Naive thymus-derived CD8-positive, alpha-beta T cell (primary cell): ENCODE data around the gene SCLT1. TPM values are rescaled to one million over a fixed set of nuclear protein-coding genes. Genes with fewer than 3 reads are reported as not detected.
"Not testable (repeated sequence)": the region's sequence is repeated elsewhere in the genome, so short reads cannot be mapped to it uniquely, and the experiment has no call there.

ENCODE experiments used
- ATAC-seq, 2 donors: fragments of 150-1000 bp; cut with Tn5 transposase in 1 of 2; sonication (Bioruptor Pico), chemical (Tn5 transposase) in 1 of 2; 1 replicate in 1 of 2; 2 replicates in 1 of 2; pipeline ENCODE4 v1.10.0; 2021; ENCODE audit warnings: mild to moderate bottlenecking in 2 of 2, moderate library complexity in 2 of 2
- POLR2A ChIA-PET: fragments of 350-600 bp; sonication (Branson Sonifier 250); formaldehyde crosslinking; loops from one replicate; lab custom pipeline; 2021; ENCODE audit warnings: antibody characterized with exemption; lab: Charles Lee
- DNase-seq, 10 donors: peaks; one replicate each; pipeline versions ENCODE4 v3.0.0 to v3.0.0-alpha.2; 2020 to 2022
- H3K27ac Mint-ChIP-seq, 10 donors: one replicate each; pipeline ENCODE4 v1.8.0; 2020 to 2022; ENCODE audit warnings: mild to moderate bottlenecking in 10 of 10, mixed read lengths in 10 of 10, moderate library complexity in 4 of 10, inconsistent platforms in 1 of 10
- H3K27me3 Mint-ChIP-seq, 5 donors: one replicate each; pipeline ENCODE4 v1.8.0; 2021 to 2022; ENCODE audit warnings: mixed read lengths in 5 of 5
- H3K36me3 Mint-ChIP-seq, 3 donors: one replicate each; pipeline ENCODE4 v1.8.0; 2020 to 2022; ENCODE audit warnings: mixed read lengths in 3 of 3, mild to moderate bottlenecking in 2 of 3, inconsistent platforms in 1 of 3
- H3K4me1 Mint-ChIP-seq, 4 donors: one replicate each; pipeline ENCODE4 v1.8.0; 2021 to 2022; ENCODE audit warnings: mixed read lengths in 4 of 4
- H3K4me3 Mint-ChIP-seq, 10 donors: one replicate each; pipeline ENCODE4 v1.8.0; 2020 to 2022; ENCODE audit warnings: mild to moderate bottlenecking in 10 of 10, mixed read lengths in 10 of 10, moderate library complexity in 6 of 10, inconsistent platforms in 1 of 10
- H3K9me3 Mint-ChIP-seq, 9 donors: one replicate each; pipeline ENCODE4 v1.8.0; 2020 to 2022; ENCODE audit warnings: mixed read lengths in 9 of 9, mild to moderate bottlenecking in 3 of 9, inconsistent platforms in 1 of 9, moderate library complexity in 1 of 9
- polyA plus RNA-seq, 3 donors: library from polyadenylated mRNA; unstranded; fragments of 300-500 nt; fragmentation: Illumina TruSeq; gene quantifications; one replicate each; pipeline ENCODE4 v1.2.3, GENCODE V29; 2021
- total RNA-seq, 8 experiments: library from RNA in 2 of 8; stranded (reverse) in 2 of 8; gene quantifications; one replicate each; pipeline ENCODE4 v1.2.3 and lab custom pipeline; 2021 to 2026

Gene SCLT1
- total RNA-seq (10 to 100 TPM; 20.7 to 22.1 TPM), polyA plus RNA-seq (1 to 10 TPM; 5.3 to 7.2 (median 6.2) TPM), total RNA-seq (lab: John Stamatoyannopoulos, UW) (25.9 to 55.1 (median 37.9) reads per million in 6 experiments)

DNA sequence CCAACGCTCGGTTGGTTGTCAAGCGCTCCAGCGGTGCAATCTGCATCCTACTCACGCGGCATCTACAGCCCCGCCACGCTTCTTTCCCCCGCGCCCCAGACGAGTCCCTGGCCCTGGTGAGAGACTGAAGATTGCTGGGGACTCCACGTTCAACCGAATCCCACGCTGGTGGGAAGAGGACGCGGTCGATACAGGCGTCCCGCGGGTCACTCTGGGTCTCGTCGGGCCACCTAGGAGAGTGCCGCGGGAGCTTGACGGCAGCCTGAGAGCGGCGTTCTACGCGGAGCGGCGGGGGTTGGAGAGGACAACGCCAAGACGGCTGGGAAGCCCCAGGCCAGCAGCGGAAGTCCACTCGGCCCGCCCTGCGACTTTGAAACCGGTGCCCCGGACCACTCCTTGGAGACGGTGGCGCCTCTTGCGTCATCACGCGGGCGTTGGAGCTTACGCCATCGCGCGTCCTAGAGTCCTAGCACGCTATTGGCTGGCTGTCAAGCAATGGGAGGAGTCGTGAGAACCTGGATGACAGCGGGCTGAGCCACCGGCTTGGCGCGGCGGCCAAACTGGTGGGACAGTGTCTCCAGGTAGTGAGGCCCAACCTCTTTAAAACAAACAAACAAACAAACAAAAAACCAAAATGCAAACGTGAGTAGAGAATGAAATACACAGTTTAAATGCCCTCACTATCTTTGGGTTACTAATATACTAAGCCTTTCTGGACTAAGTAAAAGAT lies at the start of gene SCLT1:
Gene SCLT1, minus strand, starts transcription at position 349 of the 730 bp plus-strand sequence. CDS start 436 bp downstream, outside the sequence.
- POLR2A ChIA-PET = interaction anchor here (0.8 to 1.1 kb wide), 2 partner anchors 1032 kb away, joined by 3 read pairs; partner anchors contain the start of gene LARP1B
- no peaks in the 10 kb centered on the region for H3K36me3 Mint-ChIP-seq
- ATAC-seq = peak; percentile 90 to 92
- peak; percentile 86 to 97 (median 95) for DNase-seq
- peak within 1 kb of the TSS in 4 of 10 donors; percentile 25 to 64 (median 32) for H3K4me3 Mint-ChIP-seq
- H3K27me3 Mint-ChIP-seq = no peaks in the 10 kb centered on the region
- H3K27ac Mint-ChIP-seq = peak within 1 kb of the TSS in 4 of 10 donors; percentile 7 to 75 (median 42)
- H3K9me3 Mint-ChIP-seq = no peaks in the 10 kb centered on the region
- peaks cover 19 to 55% (median 32%) of the 10 kb centered on the region in 4 donors for H3K4me1 Mint-ChIP-seq

DNA sequence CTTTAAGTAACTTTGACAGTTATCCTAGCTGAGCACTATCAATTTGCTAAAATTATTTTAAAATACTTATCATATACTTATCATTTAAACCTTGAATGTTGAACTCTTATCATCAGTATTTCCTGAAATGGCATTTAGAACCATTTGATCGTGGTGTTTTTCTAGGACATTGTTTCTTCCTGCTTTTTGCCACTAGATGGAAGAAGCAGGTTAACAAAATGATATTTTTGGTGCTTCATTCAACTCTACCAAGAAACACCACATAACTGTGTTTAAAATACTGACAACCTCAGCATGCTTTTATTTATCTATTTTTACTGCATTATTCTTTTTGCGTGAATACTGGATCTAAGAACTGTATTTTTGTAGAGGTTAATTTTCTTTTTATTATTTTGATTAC lies 47.2 kb upstream of the SCLT1 start:
- DNase-seq (no peak), ATAC-seq (no peak)
- no peaks in the 10 kb centered on the region for H3K9me3 Mint-ChIP-seq
- H3K36me3 Mint-ChIP-seq = no peaks in the 10 kb centered on the region
- H3K27ac Mint-ChIP-seq = no peak overlapping the region
- H3K27me3 Mint-ChIP-seq = peaks cover 0 to 9% (median 7%) of the 10 kb centered on the region in 5 donors
- POLR2A ChIA-PET = no interaction called here
- no peaks in the 10 kb centered on the region for H3K4me1 Mint-ChIP-seq
- no peak overlapping the region for H3K4me3 Mint-ChIP-seq

DNA sequence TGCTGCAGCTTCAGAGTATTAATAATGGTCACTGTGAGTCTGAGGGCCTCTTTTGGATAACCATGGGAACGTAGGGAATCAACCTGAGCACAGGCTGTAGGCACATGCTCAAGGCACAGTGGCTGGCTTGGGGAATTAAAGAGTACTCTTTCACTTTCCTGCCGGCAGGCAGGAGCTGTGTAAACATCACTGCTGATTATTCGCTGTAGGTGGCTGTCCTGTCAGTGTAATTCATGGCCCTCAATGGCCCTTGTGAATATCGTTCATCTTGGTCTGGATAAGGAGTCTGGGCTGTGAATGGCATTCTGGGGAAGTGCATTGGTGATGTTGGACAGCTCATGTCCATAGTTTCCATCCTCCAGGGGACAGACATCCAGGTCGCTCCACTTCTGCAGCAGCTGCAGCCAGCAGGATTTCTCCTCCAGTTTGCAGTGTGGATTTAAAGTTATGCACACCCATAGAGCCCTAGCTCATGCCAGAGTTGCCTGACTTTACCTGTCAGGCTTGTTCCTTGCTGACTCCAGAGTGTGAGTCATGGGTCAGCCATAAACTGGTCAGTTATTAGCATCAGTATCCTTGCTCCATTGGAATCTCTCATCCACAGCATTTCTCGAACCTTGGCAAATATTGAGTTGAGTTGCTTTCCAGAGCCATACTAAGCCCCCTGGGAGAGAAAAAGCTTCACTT lies 45.6 kb upstream of the SCLT1 start:
- DNase-seq = no peak
- no peaks in the 10 kb centered on the region for H3K4me1 Mint-ChIP-seq
- ATAC-seq = no peak
- POLR2A ChIA-PET = no interaction called here
- H3K27me3 Mint-ChIP-seq = peaks cover 0 to 11% (median 1%) of the 10 kb centered on the region in 5 donors
- H3K36me3 Mint-ChIP-seq = no peaks in the 10 kb centered on the region
- H3K4me3 Mint-ChIP-seq = no peak overlapping the region
- no peaks in the 10 kb centered on the region for H3K9me3 Mint-ChIP-seq
- peak overlapping the region in 1 of 10 donors; percentile 61 for H3K27ac Mint-ChIP-seq

DNA sequence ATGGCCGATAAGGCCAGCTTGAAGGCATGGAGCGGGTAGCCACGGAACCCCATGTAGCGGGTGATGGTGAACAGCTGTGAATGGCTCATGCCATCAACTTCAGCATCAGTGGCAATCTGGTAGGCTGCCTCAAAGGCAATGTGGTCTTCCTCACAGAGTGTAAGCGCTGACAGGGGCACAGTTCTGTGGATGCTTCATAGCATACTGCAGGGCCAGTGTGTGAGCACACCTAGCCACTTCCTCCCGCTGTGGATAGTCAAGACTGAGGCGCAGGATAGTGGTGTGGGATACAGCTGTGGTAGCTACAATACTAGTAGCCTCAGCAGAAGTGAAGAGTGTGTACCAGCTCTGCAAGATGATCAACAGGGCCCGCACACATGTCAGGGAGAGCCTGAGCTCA lies 43.1 kb upstream of the SCLT1 start:
- H3K4me3 Mint-ChIP-seq = no peak overlapping the region
- H3K36me3 Mint-ChIP-seq = peaks cover 0 to 4% (median 2%) of the 10 kb centered on the region in 3 donors
- ATAC-seq (peak in 1 of 2 donors; percentile 16), DNase-seq (no peak)
- H3K27me3 Mint-ChIP-seq = peaks cover 0 to 8% (median 1%) of the 10 kb centered on the region in 5 donors
- H3K9me3 Mint-ChIP-seq = peaks cover 0 to 5% (median 3%) of the 10 kb centered on the region in 9 donors
- POLR2A ChIA-PET = no interaction called here
- no peaks in the 10 kb centered on the region for H3K4me1 Mint-ChIP-seq
- H3K27ac Mint-ChIP-seq = no peak overlapping the region

DNA sequence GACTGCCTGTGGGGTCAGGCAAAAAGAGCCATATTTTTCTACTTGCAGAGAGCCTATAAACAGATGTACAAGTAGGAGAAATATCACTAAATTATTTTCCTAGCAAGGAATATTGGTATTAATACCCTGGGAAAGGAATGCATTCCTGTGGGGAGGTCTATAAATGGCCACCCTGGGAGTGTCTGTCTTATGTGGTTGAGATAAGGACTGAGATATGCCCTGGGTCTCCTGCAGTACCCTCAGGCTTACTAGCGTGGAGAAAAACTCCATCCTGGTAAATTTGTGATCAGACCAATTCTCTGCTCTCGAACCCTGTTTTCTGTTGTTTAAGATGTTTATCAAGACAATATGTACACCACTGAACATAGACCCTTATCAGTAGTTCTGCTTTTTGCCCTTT lies 38.0 kb upstream of the SCLT1 start:
- POLR2A ChIA-PET = no interaction called here
- ATAC-seq (no peak), DNase-seq (no peak)
- Mint-ChIP-seq H3K36me3 (peaks cover 0 to 11% (median 4%) of the 10 kb centered on the region in 3 donors), H3K4me3 (no peak overlapping the region), H3K9me3 (peaks cover 0 to 14% (median 3%) of the 10 kb centered on the region in 9 donors), H3K4me1 (no peaks in the 10 kb centered on the region), H3K27me3 (peaks cover 0 to 8% (median 0%) of the 10 kb centered on the region in 5 donors), H3K27ac (no peak overlapping the region)

DNA sequence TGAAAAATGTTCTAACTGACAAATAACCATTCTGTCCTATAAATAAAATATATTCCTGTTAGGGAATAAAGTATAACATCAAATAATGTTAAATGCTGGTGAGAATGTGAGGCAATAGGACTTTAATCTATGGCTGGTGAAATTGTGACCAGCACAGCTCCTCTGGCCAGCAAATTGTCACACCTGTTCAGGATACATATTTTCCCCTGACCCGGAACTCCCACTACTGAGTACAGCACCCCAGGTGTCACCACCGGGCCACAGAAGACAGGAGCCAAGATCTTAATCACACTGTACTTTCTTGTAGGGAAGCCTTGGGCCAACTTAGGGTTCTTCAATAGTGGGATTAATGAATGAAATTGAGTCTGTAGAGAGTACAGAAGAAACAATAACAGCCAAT lies 35.8 kb upstream of the SCLT1 start:
- H3K4me3 Mint-ChIP-seq = no peak overlapping the region
- no peak for DNase-seq
- H3K36me3 Mint-ChIP-seq = peaks cover 5 to 15% (median 11%) of the 10 kb centered on the region in 3 donors
- H3K27me3 Mint-ChIP-seq = no peaks in the 10 kb centered on the region
- H3K9me3 Mint-ChIP-seq = peaks cover 0 to 17% (median 8%) of the 10 kb centered on the region in 9 donors
- H3K4me1 Mint-ChIP-seq = no peaks in the 10 kb centered on the region
- no peak for ATAC-seq
- no peak overlapping the region for H3K27ac Mint-ChIP-seq
- POLR2A ChIA-PET = no interaction called here

DNA sequence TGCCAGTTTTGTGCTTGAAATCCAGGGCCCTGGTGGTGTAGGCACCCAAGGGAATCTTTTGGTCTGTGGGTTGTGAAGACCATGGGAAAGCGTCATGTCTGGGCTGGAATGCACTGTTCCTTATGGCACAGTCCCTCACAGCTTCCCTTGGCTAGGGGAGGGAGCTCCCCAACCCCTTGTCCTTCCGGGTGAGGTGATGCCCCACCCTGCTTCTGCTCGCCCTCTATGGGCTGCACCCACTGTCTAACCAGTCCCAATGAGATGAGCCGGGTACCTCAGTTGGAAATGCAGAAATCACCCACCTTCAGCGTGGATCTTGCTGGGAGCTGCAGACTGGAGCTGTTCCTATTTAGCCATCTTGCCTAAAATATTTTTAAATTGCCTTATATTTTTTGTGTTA lies 33.3 kb upstream of the SCLT1 start:
- ATAC-seq, H3K27ac Mint-ChIP-seq, H3K27me3 Mint-ChIP-seq, POLR2A ChIA-PET, H3K4me1 Mint-ChIP-seq, H3K4me3 Mint-ChIP-seq, DNase-seq: not testable (repeated sequence)
- peaks cover 10 to 22% (median 12%) of the 10 kb centered on the region in 3 donors for H3K36me3 Mint-ChIP-seq
- peaks cover 0 to 28% (median 8%) of the 10 kb centered on the region in 9 donors for H3K9me3 Mint-ChIP-seq

DNA sequence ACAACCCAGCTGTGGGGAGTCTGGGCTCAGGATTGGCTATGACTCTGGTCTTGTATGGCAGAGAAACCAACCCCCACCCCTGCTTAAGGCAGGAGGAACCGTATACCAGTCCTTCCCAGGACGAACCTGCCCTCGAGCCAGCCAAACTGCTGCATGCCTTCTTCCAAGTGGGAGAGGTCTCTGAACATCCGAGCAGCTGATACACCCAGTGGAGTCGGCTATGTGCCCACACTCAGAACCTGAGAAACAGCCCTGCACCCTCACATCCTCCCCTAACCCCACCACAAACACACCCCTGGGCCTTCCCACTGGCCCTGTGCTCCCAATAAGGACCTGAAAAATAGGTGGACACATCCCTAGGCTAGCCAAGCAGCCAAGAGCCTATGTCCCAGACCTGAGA lies 24.4 kb upstream of the SCLT1 start:
- peaks cover 0 to 2% (median 0%) of the 10 kb centered on the region in 4 donors for H3K4me1 Mint-ChIP-seq
- H3K27ac Mint-ChIP-seq = no peak overlapping the region
- no peak for DNase-seq
- H3K9me3 Mint-ChIP-seq = peaks cover 0 to 2% (median 0%) of the 10 kb centered on the region in 9 donors
- H3K27me3 Mint-ChIP-seq = peaks cover 0 to 3% (median 0%) of the 10 kb centered on the region in 5 donors
- POLR2A ChIA-PET = no interaction called here
- no peak for ATAC-seq
- peaks cover 0 to 6% (median 3%) of the 10 kb centered on the region in 3 donors for H3K36me3 Mint-ChIP-seq
- H3K4me3 Mint-ChIP-seq = no peak overlapping the region

DNA sequence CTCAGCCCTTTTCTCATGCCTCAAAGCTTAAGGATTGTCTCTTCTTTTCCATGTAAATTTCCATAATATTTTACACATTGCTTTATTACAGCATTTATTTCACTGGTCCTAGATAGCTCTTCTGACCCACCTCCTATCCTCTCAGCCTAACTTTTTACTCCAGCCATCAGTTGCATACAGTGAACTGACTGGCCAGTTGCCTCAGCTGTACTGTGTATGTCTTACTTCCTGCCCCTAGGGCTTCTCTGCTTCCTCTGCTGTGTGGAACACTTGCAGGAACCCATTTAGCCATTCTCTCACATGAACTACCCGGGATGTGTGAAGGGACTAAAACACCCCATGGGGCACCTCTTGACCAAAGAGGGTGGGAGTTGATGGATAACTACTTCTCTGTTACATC lies 20.6 kb upstream of the SCLT1 start:
- peaks cover 0 to 23% (median 12%) of the 10 kb centered on the region in 3 donors for H3K36me3 Mint-ChIP-seq
- POLR2A ChIA-PET = no interaction called here
- peak overlapping the region in 1 of 10 donors; percentile 35 for H3K27ac Mint-ChIP-seq

DNA sequence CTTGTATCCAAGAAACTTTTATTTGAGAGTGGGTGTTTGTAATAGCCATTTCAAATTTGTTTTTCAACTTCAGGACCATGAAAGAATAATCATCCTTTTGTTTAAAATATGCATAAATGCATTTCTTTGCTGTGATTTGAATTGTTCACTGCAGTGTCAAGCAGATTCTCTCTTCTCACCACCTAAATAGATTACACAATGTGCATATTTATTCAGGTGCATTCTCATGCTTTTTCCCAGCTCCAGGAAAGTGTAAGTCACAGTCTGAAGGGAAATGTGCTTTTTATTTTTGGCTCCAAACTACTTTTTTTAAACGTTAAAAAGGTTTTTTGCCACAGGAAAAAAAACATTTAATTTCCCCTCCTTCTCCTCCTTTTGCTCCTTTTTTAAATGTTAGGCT lies 20.1 kb upstream of the SCLT1 start:
- Mint-ChIP-seq H3K27ac (no peak overlapping the region), H3K4me1 (peaks cover 0 to 2% (median 0%) of the 10 kb centered on the region in 4 donors), H3K9me3 (no peaks in the 10 kb centered on the region), H3K4me3 (no peak overlapping the region), H3K36me3 (peaks cover 0 to 26% (median 12%) of the 10 kb centered on the region in 3 donors), H3K27me3 (peaks cover 0 to 2% (median 0%) of the 10 kb centered on the region in 5 donors)
- POLR2A ChIA-PET = no interaction called here
- DNase-seq (no peak), ATAC-seq (no peak)

More for the DNA sequence above, 20.6 kb upstream of the SCLT1 start:
- Mint-ChIP-seq H3K4me1 (peaks cover 0 to 2% (median 0%) of the 10 kb centered on the region in 4 donors), H3K9me3 (no peaks in the 10 kb centered on the region), H3K27me3 (peaks cover 0 to 2% (median 0%) of the 10 kb centered on the region in 5 donors), H3K4me3 (no peak overlapping the region)
- ATAC-seq (no peak), DNase-seq (no peak)

DNA sequence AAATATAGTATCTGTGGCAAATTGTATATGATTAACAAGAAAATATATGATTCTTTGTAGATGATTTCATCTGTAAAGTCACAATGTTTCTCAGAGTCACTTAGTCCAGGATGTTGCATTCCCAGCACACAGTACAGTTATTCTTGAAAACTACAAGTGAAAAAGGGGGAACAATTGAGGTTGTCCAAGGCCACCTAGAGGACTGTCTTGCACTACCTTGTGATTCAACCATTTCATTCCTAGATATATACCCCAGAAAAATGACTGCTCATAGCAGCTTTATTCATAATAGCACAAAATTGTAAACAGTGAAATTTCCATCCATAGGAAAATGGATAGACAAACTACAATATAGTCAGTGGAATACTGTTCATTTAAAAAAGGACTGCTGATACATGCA lies 18.6 kb upstream of the SCLT1 start:
- Mint-ChIP-seq H3K27ac (no peak overlapping the region), H3K9me3 (no peaks in the 10 kb centered on the region), H3K27me3 (no peaks in the 10 kb centered on the region), H3K4me1 (no peaks in the 10 kb centered on the region), H3K36me3 (peaks cover 0 to 26% (median 12%) of the 10 kb centered on the region in 3 donors), H3K4me3 (no peak overlapping the region)
- no peak for ATAC-seq
- POLR2A ChIA-PET = no interaction called here
- DNase-seq = no peak

DNA sequence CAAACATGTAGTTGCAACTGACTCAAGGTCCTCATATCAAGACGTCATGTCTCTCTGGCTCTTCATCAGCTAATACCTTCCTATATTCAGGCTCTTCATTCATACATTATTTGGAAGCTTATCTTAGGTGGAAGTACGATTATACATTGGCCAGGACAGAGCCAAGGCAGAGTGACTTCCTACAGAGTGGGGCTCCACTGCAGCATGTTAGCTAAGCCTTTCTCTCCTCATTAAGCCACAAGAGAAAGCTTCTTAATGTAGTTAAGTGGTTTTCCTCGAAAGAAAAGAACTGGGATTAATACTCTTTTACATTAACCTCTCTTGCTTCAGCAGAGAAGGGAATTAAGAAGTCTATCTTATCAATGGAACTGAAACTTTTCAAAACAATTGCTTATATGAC lies 17.6 kb upstream of the SCLT1 start:
- ATAC-seq (no peak), DNase-seq (no peak)
- Mint-ChIP-seq H3K36me3 (peaks cover 0 to 26% (median 12%) of the 10 kb centered on the region in 3 donors), H3K27ac (no peak overlapping the region), H3K4me3 (no peak overlapping the region), H3K9me3 (no peaks in the 10 kb centered on the region), H3K4me1 (no peaks in the 10 kb centered on the region), H3K27me3 (no peaks in the 10 kb centered on the region)
- POLR2A ChIA-PET = no interaction called here
